KMS-11 (cell line): ENCODE data around the gene TWSG1.

Source experiments
- H2AFZ ChIP-seq: fragments of 200-600 bp; sonication (generic); 2 replicates; pipeline ENCODE4 v1.6.1; 2016; ENCODE audit warnings: antibody characterized with exemption, mixed run types, low read depth
- H3K27ac ChIP-seq: fragments of 200-600 bp; sonication (generic); 2 replicates; pipeline ENCODE4 v1.6.1; 2016; ENCODE audit warnings: mild to moderate bottlenecking, mixed run types
- H3K27me3 ChIP-seq: fragments of 200-600 bp; sonication (generic); 2 replicates; pipeline ENCODE4 v1.6.1; 2017; ENCODE audit warnings: mild to moderate bottlenecking, low read depth, mixed run types, moderate library complexity; ENCODE audit not compliant: insufficient read depth
- H3K36me3 ChIP-seq: fragments of 200-600 bp; sonication (generic); 2 replicates; pipeline ENCODE4 v1.6.1; 2017; ENCODE audit warnings: mild to moderate bottlenecking, mixed run types; ENCODE audit not compliant: insufficient read depth
- H3K4me1 ChIP-seq: fragments of 200-600 bp; sonication (generic); 2 replicates; pipeline ENCODE4 v1.6.1; 2016; ENCODE audit warnings: mild to moderate bottlenecking, low read depth, mixed run types; ENCODE audit not compliant: poor library complexity, severe bottlenecking
- H3K4me2 ChIP-seq: fragments of 200-600 bp; sonication (generic); 2 replicates; pipeline ENCODE4 v1.7.0; 2016; ENCODE audit warnings: mild to moderate bottlenecking, mixed run types
- H3K4me3 ChIP-seq: fragments of 200-600 bp; sonication (generic); IDR thresholded peaks from 2 replicates; pipeline ENCODE4 v1.6.1; 2017; ENCODE audit warnings: low read depth, low read length, mixed read lengths; ENCODE audit not compliant: insufficient read depth
- H3K79me2 ChIP-seq: fragments of 200-600 bp; sonication (generic); 2 replicates; pipeline ENCODE4 v1.6.1; 2016; ENCODE audit warnings: low read depth, mixed run types; ENCODE audit not compliant: insufficient read depth
- H3K9ac ChIP-seq: fragments of 200-600 bp; sonication (generic); 2 replicates; pipeline ENCODE4 v1.6.1; 2016; ENCODE audit warnings: mild to moderate bottlenecking, mixed run types
- H4K20me1 ChIP-seq: fragments of 200-600 bp; sonication (generic); 2 replicates; pipeline ENCODE4 v1.6.1; 2016; ENCODE audit warnings: mild to moderate bottlenecking, mixed run types; ENCODE audit not compliant: insufficient read depth
- CTCF ChIP-seq: fragments of 200-600 bp; sonication (generic); conservative IDR thresholded peaks from 2 replicates; pipeline ENCODE4 v1.6.1; 2017; ENCODE audit warnings: low read depth, mild to moderate bottlenecking, antibody characterized with exemption, low read length, moderate library complexity, mixed read lengths

The TWSG1 gene

DNA sequence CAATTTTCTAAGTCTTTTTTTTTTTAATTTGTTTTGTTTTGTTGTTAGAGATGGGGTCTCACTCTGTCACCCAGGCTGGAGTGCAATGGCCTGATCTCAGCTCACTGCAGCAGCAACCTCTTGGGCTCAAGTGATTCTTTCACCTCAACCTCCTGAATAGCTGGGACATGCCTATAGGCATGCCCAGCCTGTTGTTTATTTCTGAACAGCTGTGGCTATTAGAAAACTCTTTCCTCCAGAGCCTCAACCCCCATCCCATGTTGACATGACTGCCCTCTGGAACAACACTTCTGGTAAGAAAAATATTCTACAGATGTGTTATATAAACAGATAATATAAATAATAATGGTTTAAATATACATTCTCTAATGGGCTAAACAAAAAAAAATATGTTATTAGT, 44.4 kb upstream of the TWSG1 start:
- Histone ChIP-seq H3K27me3 (no peaks in the 10 kb centered on the region), H3K9ac (no peak overlapping the region), H3K36me3 (no peaks in the 10 kb centered on the region), H3K27ac (no peak overlapping the region), H3K4me1 (no peaks in the 10 kb centered on the region), H4K20me1 (no peaks in the 10 kb centered on the region), H3K79me2 (no peaks in the 10 kb centered on the region), H3K4me2 (no peak overlapping the region), H2AFZ (no peak overlapping the region), H3K4me3 (no peak overlapping the region)
- TF ChIP-seq CTCF = no peak

GRCh38 chr18:9292047-9292446, 42.5 kb upstream of the TWSG1 start:
- H2AFZ ChIP-seq = no peak overlapping the region
- no peak overlapping the region for H3K27ac ChIP-seq
- H3K27me3 ChIP-seq = no peaks in the 10 kb centered on the region
- H3K4me3 ChIP-seq = no peak overlapping the region
- H3K9ac ChIP-seq = no peak overlapping the region
- H4K20me1 ChIP-seq = no peaks in the 10 kb centered on the region
- H3K79me2 ChIP-seq = no peaks in the 10 kb centered on the region
- H3K36me3 ChIP-seq = no peaks in the 10 kb centered on the region
- H3K4me1 ChIP-seq = no peaks in the 10 kb centered on the region
- no peak overlapping the region for H3K4me2 ChIP-seq
- no peak for TF ChIP-seq CTCF

DNA sequence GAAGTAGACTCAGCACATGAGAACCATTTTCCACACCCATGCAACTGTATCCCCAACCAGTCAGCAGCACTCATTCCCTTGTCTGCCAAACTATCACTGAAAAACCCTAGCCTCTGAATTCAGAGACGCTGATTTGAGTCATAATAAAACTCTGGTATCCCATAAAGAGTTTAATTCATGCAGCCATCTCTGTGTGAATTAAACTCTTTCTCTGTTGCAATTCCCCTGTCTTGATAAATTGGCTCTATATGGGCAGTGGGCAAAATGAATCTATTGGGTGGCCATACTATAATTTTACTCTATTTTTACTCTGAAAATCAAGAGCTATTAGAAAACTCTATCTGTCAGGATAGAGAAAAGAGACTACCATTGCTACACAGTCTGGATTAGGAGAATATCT, 40.6 kb upstream of the TWSG1 start:
- no peak overlapping the region for H3K27ac ChIP-seq

DNA sequence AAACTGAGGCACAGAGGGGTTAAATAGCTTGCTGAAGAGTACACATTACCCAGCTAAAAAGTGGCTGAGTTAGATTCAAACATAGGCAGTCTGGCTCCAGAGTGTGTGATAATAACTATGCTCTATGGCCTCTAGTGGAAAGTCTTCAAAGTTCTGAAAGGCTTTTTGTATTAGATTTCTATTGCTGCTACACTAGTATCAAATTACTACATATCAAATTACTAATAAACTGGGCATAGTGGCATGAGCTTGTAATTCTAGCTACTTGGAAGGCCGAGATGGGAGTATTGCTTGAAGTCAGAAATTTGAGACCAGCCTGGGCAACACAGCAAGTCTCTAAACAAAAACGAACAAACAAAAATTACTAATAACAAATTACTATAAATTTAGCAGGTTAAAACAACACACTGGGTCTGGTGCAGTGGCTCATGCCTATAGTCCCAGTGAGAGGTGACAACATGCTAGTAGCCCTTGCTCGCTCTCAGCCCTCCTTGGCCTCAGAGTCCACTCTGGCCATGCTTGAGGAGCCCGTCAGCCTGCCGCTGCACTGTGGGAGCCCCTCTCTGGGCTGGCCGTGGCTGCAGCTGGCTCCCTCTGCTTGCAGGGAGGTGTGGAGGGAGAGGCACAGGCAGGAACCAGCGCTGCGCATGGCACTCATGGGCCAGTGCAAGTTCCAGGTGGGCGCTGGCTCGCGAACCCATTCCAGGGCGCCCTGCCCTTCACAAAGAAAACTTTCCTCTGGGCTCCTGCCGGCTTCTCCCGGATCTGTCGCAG, 38.2 kb upstream of the TWSG1 start:
- Histone ChIP-seq H3K36me3 (no peaks in the 10 kb centered on the region), H2AFZ (no peak overlapping the region), H3K27ac (no peak overlapping the region), H3K27me3 (no peaks in the 10 kb centered on the region), H3K79me2 (no peaks in the 10 kb centered on the region), H4K20me1 (no peaks in the 10 kb centered on the region), H3K4me3 (no peak overlapping the region), H3K9ac (no peak overlapping the region), H3K4me1 (no peaks in the 10 kb centered on the region), H3K4me2 (no peak overlapping the region)
- TF ChIP-seq CTCF = no peak

More for the DNA sequence above, 40.6 kb upstream of the TWSG1 start:
- Histone ChIP-seq H3K79me2 (no peaks in the 10 kb centered on the region), H3K9ac (no peak overlapping the region), H2AFZ (no peak overlapping the region), H3K4me1 (no peaks in the 10 kb centered on the region), H3K4me2 (no peak overlapping the region), H3K27me3 (no peaks in the 10 kb centered on the region), H3K36me3 (no peaks in the 10 kb centered on the region), H3K4me3 (no peak overlapping the region), H4K20me1 (no peaks in the 10 kb centered on the region)
- TF ChIP-seq CTCF = no peak
